GM10847 (cell line): ENCODE data around the gene KLF1.
A peak's percentile ranks its signal among the peaks of the same experiment; 100 is the strongest.

Experiments
- POLR2A ChIP-seq: IDR thresholded peaks from 2 replicates; pipeline ENCODE4 v1.6.1; 2011; ENCODE audit not compliant: insufficient read length; ENCODE audit errors: extremely low read depth

KLF1 gene

GRCh38 chr19:12907166-12907565 lies 20.2 kb upstream of the KLF1 start:
- TF ChIP-seq POLR2A: no peak

- no peak for TF ChIP-seq POLR2A
These were observed 13.0 kb upstream of the KLF1 start for GRCh38 chr19:12899891-12900518.

- TF ChIP-seq POLR2A: no peak
These were observed 9.5 kb upstream of the KLF1 start for GRCh38 chr19:12896460-12896859.

GRCh38 chr19:12893582-12893981 lies 6.6 kb upstream of the KLF1 start:
- no peak for TF ChIP-seq POLR2A

- no peak for TF ChIP-seq POLR2A
These were observed 4.6 kb upstream of the KLF1 start for GRCh38 chr19:12891553-12892021.

GRCh38 chr19:12890787-12891552 lies 4.0 kb upstream of the KLF1 start, which contains the start of gene GCDH:
TSS of gene GCDH (plus strand) at chr19:12891160. CDS start at chr19:12891305, 145 bp downstream.
- peak; percentile 78 for TF ChIP-seq POLR2A

GRCh38 chr19:12888006-12888603 lies 1.1 kb upstream of the KLF1 start:
- no peak for TF ChIP-seq POLR2A

GRCh38 chr19:12886651-12886968 lies 391 bp downstream of the KLF1 start:
- no peak for TF ChIP-seq POLR2A

- TF ChIP-seq POLR2A: no peak
These were observed 1.0 kb downstream of the KLF1 start for GRCh38 chr19:12885749-12886650.

GRCh38 chr19:12884926-12885748 lies 1.9 kb downstream of the KLF1 start:
- peak; percentile 28 for TF ChIP-seq POLR2A

GRCh38 chr19:12884627-12884925 lies 2.4 kb downstream of the KLF1 start:
- TF ChIP-seq POLR2A: no peak

GRCh38 chr19:12884202-12884601 lies 2.8 kb downstream of the KLF1 start:
- no peak for TF ChIP-seq POLR2A

- TF ChIP-seq POLR2A: no peak
These were observed 4.4 kb downstream of the KLF1 start for GRCh38 chr19:12882589-12882988.

- peak; percentile 71 for TF ChIP-seq POLR2A
These were observed 5.7 kb downstream of the KLF1 start, which contains the start of gene DNASE2 for GRCh38 chr19:12881172-12881808. TSS of gene DNASE2 (minus strand) at chr19:12881449. CDS start at chr19:12881375, 74 bp downstream.
